Eye (tissue), 1 donor: ENCODE results near the gene CWC27.
"Not testable (repeated sequence)": the region's sequence is repeated elsewhere in the genome, so short reads cannot be mapped to it uniquely, and the experiment has no call there.

ENCODE experiments used
- DNase-seq: peaks from one replicate; pipeline ENCODE4 v3.0.0-alpha.2; 2015

CWC27 gene

DNA sequence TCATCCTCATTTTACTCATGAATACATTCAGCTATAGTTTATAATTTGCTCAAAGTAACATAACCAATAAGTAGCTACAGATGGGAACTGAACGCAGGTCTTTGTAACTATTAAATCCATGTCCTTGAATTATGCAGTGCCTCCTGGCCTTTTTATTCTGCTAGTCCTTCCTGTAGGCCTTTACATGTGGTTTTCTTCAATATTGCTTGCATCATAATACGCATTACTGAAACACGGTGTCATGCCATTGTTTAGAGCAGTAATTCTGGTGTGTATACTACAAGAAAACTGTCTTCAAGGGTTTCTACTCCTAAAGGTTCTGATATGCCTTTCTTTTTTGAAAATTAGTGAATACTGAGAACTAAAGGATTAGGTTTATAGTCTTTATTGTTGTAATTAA is 20.7 kb downstream of the CWC27 start:
- DNase-seq: no peak

DNA sequence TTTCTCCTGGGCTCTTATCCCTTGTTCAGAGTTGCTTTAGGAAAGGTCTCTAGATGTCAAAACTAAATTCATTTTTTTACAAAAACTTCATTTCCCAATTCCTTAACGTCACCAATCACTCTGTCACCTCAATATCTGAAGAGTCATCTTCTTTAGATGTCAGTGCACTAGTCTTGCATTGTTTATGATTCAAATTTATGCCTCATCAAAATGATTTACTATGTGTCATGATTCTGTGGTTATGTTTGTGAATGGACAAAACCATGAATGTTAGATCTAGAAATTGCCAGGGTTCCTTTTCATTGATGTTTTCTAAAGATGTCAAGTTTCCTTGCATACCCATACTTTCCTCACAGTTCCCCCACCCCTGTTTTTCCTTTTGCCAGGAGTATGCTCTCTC is 21.5 kb downstream of the CWC27 start:
- no peak for DNase-seq

- DNase-seq: no peak
Measured at GRCh38 chr5:64792469-64792868, 23.7 kb downstream of the CWC27 start.

DNA sequence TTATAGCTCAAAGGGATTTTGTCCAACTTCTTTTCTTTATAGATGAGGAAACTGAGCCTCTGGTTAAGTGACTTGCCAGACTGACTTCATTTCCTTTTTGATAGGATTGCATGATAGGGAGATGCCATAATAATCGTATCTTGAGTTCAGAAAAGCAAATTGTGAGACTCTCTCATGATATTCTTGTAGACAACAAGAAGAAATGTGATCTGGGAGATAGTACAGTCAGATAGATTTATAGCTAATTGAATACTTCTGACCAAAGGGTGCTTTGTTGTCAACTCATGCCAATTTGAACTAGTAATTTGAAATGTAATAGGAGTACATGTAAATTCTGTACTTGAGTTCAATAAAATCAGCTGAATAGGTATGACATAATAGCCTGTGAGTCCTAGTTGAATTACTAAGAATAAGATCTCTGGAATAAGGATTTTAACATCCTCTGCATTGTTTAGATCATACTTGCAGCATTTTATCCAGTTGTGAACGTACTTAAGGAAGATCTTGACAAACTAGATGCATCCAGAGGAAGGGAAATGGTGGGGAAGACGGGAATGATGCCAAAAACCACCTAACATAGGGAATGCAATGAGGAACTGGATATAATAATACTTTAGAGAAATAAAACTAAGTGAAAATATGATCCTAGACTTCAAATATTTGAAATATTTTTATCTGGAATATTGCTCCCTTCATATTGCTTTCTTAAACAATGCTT is 25.5 kb downstream of the CWC27 start:
- no peak for DNase-seq

DNA sequence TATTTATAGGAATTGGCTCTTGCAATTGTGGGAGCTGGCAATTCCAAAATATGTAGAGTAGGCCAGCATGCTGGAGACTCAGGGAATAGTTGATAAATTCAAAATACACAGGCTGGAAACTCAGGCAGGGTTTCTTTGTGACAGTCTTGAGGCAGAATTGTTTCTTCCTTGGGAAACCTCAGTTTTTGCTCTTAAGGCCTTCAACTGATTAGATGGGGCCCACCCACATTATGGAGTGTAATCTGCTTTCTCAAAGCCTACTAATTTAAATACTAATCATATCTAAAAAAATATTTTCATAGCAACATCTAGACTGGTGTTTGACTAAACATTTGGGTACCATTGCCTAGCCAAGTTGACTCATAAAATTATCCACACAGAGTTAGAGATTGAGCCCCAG is 27.6 kb downstream of the CWC27 start:
- no peak for DNase-seq

GRCh38 chr5:64800926-64801325 is 32.2 kb downstream of the CWC27 start:
- no peak for DNase-seq

- DNase-seq: no peak
Measured at GRCh38 chr5:64806537-64806936, 37.8 kb downstream of the CWC27 start.

DNA sequence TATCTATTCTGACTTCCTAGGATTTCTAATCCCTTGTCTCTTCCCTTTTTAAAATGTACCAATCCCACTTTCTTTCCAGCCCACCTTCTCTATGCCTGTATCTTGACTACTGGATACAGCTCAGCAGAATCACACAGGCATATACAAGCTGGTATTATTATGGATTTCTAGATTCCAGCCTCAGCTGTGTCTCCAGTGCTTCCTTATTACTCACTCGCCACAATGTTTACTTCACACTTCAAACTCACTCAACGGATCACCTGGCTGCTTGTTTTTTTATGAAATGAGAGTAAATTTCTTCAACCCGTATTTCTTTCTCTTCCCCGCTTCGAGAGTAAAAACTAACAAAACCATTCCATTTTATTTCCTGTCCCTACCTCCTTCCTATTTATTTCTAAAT is 38.8 kb downstream of the CWC27 start:
- DNase-seq: no peak

GRCh38 chr5:64811050-64811640 is 42.4 kb downstream of the CWC27 start:
- peak; percentile 78 for DNase-seq

DNA sequence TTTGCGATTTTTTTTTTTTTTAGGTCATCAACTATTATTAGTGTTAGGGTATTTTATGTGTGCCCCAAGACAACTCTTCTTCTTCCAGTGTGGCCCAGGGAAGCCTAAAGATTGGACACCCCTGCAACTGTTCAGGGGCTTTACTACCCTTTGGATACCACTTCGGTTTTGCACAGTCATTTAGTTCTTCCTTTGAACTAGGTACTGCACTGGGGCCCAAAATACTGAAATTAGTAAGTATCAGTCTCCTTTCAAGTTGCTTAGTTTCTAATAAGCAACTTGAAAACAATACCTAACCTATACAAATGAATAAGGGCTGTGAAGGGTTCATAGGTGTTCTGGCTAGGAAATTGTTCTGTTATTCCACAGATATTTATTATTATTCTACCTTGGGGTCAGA is 45.3 kb downstream of the CWC27 start:
- no peak for DNase-seq

GRCh38 chr5:64818245-64818644 is 49.5 kb downstream of the CWC27 start:
- DNase-seq: no peak

DNA sequence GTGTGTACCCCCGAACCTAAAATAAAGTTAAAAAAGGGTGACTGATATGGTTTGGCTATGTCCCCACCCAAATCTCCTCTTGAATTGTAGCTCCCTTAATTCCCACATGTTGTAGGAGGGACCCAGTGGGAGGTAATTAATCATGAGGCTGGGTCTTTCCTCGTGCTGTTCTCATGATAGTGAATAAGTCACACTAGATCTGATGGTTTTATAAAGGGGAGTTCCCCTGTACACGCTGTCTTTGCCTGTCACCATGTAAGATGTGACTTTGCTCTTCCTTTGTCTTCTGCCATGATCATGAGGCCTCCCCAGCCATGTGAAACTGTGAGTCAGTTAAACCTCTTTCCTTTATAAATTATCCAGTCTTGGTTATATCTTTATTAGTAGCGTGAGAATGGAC is 50.6 kb downstream of the CWC27 start:
- DNase-seq: not testable (repeated sequence)

DNA sequence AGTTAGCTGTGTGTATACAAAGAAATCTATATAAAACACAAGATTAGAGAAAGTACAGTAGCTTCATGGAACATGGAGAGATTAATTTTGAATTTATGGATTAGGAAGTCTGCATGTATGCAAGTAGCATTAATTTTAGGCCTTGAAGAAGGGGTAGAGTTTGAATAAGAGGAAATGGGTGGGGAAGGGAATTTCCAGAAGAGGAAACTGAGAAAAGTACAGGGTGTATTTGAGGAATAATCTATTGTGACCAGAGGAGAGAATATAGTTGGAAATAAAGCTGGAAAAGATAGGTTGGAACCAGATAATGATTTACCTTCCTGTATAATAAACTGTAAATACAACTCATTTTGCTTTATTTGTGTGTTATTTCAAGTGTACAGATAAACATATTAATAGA is 53.6 kb downstream of the CWC27 start:
- no peak for DNase-seq

DNA sequence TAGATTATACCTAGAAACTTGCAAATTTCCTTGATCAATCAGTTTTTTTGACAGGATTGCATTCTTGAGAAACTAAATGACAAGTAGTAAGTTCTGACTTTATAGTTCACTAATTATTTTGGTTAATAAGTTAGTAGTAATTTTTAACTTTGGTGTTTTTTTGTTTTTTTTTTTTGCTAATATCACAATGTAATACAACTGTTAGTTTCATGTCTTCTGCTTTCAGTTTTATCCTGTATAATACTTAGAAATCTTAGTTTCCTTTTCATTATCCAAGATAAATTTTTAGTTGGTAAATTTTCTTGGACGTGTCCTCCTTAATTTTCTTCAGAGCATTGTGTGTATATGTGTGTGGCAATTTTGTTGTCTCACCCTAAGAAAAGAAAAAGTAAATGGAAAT is 57.8 kb downstream of the CWC27 start:
- DNase-seq: no peak

DNA sequence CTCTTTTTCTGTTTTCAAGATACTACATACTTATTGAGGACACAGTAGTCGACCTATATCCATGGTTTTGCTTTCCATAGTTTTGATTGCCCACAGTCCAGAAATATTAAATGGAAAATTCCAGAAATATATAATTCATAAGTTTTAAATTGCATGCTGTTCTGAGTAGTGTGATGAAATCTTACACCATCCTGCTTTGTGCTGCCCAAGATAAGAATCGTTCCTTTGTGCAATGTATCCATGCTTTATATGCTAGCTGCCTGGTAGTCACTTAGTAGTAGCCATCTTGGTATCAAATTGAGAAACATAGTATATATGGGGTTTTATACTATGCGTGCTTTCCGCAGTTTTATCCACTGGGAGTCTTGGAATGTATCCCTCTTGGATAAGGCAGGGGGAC is 59.0 kb downstream of the CWC27 start:
- no peak for DNase-seq

GRCh38 chr5:64830650-64831049 is 61.9 kb downstream of the CWC27 start:
- not testable (repeated sequence) for DNase-seq

DNA sequence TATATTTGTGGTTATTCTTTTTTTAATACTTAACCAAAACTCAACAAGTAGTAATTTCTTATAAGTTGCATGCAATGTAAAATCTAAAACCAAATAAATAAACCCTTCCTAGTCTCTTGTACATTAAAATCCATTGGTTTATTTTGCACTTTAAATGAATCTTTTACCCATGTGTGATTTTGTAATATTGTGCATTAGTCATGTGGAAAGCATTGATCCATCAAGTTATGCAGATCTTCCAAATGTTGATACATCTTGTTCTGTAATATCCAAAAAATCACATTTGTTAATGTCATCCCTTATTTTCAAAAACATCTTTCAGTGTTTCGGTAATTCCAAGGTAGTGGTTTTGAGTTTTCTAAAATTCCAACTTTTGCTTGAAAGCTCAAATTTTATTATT is 63.3 kb downstream of the CWC27 start:
- no peak for DNase-seq

DNA sequence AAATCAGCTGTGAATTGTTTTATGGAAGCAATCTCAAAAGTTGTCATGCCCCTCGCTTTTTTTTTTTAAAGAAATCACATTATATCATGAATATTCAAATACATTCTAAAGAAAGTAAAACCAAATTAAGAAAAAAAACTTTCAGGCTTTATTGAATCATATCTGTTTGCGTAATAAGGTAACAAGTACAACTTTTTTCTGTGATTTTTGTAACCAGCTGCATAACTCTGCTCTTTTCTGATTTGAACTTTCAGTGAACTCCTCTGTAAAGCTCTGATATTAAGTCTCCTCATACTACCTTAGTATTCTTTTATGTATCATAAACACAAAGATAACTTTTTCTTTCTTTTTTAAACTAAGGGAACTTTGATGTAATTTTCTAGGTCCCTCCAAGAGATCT is 65.3 kb downstream of the CWC27 start:
- DNase-seq: no peak

GRCh38 chr5:64834611-64835010 is 65.9 kb downstream of the CWC27 start:
- no peak for DNase-seq

DNA sequence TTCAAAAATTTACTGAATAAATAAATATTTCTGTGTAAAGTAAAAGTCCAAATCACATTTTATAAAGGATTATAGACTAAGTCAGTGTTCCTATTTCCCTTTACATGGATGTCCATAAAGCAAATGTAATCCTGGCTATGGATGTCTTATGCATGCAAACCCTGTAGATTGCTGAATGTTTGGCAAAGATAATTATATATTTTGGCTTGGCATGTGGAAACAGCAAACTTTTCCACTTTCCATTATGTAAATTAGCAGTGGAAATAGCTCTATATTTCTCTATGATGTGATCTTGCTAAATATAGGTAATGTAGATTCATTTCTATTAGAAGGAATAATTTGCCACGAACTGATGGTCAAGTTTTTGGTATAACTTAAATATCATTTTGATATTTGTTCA is 66.5 kb downstream of the CWC27 start:
- DNase-seq: no peak

GRCh38 chr5:64836190-64836755 is 67.5 kb downstream of the CWC27 start:
- DNase-seq: no peak

GRCh38 chr5:64836786-64837185 is 68.1 kb downstream of the CWC27 start:
- no peak for DNase-seq

GRCh38 chr5:64838376-64838775 is 69.6 kb downstream of the CWC27 start:
- DNase-seq: no peak

GRCh38 chr5:64838803-64839202 is 70.1 kb downstream of the CWC27 start:
- DNase-seq: no peak

DNA sequence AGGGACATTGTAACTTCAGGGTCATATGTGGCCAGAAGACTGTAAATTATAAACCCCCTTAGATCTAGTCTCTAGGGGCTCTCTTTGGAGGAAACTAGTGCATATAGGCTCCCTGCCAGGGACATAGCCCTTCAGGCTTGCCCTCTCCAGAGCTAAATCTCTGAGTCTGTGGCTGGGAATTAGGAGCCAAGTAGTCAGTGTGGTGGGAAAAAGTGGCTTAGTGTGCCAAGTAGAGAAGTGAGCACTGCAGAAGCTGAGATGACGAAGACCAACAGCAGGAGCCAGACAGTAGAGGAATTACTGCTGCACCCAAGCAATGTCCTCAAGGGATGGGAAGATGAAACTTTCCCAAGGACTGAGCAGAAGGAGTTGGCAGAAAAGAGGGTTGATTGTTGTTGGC is 71.2 kb downstream of the CWC27 start:
- DNase-seq: no peak
